ENCODE measurements around the gene RXFP3.

DNA sequence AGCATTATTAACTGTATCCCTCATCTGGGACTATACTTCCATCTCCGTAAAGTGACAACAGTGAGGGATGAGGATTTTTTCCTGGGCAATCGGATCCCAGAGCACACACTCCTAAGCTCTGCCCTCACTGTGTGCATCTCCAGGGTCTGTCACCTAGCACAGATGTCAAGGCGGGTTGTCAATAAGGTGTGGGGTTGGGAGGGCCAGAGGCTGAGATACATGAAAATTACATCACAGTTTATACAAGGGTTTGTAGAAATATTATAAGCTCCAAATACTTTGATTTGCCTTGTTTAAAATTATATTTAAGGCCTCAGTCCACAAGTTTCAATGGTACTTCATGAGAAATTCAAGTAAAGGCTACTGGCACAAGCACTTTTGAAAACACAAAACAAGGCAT lies 48.9 kb upstream of the RXFP3 start:
- TF ChIP-seq, protein P1, sequence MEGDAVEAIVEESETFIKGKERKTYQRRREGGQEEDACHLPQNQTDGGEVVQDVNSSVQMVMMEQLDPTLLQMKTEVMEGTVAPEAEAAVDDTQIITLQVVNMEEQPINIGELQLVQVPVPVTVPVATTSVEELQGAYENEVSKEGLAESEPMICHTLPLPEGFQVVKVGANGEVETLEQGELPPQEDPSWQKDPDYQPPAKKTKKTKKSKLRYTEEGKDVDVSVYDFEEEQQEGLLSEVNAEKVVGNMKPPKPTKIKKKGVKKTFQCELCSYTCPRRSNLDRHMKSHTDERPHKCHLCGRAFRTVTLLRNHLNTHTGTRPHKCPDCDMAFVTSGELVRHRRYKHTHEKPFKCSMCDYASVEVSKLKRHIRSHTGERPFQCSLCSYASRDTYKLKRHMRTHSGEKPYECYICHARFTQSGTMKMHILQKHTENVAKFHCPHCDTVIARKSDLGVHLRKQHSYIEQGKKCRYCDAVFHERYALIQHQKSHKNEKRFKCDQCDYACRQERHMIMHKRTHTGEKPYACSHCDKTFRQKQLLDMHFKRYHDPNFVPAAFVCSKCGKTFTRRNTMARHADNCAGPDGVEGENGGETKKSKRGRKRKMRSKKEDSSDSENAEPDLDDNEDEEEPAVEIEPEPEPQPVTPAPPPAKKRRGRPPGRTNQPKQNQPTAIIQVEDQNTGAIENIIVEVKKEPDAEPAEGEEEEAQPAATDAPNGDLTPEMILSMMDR (IDR thresholded peaks at IDR 0.05; ENCODE audit: low read depth, low read length, poor library complexity, severe bottlenecking): no peak
- TF ChIP-seq EZH2phosphoT487 (IDR thresholded peaks at IDR 0.05; ENCODE audit: borderline replicate concordance, low read length): no peak

Measured in DOHH2 (cell line).